GM15510 (cell line): ENCODE results near the gene TOR2A.

ENCODE experiments used
- POLR2A ChIP-seq: IDR thresholded peaks from 3 replicates; pipeline ENCODE4 v1.6.1; 2011; ENCODE audit warnings: borderline replicate concordance; ENCODE audit not compliant: insufficient read length; ENCODE audit errors: extremely low read depth

TOR2A gene

DNA sequence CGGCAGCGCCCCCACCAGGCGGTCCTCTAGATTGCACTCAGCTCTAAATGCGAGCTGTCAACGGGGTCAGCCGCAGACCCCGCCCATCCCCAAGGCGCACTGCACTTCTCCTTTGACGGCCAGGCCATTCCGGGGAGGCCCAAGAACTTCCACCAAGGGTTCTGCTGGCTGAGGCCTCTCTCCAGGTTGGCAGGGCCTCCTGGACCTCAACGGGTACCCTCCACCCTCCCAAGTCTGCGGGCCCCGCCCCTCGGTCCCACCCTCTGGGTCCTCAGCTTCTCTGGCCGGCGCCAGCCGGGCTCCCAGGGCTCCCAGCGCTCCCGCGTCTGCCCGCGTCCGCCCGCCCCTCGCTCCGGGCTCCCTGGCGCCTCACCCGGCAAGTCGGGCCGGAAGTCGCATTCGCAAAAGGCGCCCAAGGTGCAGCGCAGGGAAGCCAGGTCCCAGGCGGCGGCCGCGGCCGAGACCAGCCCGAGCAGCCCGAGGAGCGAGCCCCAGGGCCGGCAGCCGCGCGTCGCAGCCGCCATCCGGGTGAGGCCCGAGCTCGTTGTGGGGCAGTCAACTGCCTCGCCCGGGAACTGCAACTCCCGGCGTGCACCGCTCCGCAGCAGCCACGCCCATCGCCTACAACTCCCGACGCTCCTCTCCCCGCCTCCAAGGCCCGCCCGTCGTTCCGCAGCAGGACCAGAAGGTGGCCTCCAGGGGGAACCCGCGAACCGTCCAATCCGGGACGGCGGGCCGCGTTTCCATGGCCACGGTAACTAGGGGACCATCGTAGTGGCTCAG lies at the start of gene TOR2A:
Gene TOR2A (minus strand): TSS at position 548 of the 783 bp plus-strand sequence. CDS start 24 bp downstream, at position 524.
- TF ChIP-seq POLR2A, result peak; percentile 80

DNA sequence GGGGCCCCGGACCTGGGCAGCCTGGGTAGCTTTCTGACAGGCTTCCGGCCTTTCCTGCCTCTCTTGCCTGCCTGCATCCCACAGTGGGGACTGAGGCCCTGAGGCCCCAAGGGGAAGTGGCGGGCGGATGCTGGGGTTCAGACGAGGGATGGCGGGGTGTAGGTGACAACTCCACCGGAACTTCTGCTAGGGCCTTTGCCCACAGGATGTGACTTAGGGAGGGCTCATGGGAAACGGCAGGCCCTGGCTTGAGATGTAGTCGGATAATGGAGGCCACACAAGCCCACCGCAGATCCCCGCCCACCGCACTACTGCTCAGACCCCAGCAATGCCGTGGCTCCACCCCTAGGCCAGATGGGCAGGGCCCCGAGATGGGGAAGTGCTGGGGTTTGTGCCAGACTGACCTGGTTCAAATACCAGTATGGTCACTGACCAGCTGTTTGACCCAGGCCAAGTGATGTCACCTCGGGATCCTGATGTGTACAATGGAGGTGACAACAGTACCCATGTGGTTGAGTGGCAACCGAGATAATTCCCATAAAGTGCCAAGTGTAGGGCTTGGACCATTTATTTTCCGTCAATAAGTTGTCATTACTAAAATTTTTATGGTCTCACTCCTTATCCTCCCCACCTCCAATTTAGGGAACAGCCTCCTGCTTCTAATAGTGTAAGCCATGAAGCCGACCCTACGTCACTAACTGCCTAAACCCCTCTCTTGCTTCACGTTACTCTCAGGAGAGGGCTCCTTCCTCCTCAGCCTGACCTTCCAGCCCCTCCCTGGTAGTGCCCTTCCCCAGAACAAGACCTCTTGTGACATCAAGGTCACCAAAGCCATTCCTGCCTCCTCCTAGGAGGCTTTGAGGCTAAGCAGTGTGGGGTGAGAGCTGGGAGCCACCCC lies 48.3 kb upstream of the TOR2A start:
- TF ChIP-seq POLR2A, result peak; percentile 49

DNA sequence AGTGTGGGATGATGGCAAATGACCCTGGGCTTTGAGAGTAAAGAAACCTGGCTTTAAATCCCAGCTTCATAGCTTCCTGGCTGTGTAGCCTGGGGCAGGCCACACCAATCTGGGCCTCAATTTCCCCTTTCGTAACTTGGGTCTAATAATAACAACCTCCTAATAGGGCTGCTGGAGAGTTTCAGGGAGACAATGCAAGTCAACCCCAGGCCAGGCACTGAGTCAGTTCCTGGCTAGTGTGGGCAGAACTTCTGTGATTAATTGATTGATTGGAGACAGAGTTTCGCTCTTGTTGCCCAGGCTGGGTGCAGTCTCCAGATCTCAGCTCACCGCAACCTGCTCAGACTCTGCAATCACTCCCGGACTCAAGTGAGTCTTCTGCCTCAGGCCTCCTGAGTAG lies 46.7 kb upstream of the TOR2A start:
- no peak for TF ChIP-seq POLR2A

DNA sequence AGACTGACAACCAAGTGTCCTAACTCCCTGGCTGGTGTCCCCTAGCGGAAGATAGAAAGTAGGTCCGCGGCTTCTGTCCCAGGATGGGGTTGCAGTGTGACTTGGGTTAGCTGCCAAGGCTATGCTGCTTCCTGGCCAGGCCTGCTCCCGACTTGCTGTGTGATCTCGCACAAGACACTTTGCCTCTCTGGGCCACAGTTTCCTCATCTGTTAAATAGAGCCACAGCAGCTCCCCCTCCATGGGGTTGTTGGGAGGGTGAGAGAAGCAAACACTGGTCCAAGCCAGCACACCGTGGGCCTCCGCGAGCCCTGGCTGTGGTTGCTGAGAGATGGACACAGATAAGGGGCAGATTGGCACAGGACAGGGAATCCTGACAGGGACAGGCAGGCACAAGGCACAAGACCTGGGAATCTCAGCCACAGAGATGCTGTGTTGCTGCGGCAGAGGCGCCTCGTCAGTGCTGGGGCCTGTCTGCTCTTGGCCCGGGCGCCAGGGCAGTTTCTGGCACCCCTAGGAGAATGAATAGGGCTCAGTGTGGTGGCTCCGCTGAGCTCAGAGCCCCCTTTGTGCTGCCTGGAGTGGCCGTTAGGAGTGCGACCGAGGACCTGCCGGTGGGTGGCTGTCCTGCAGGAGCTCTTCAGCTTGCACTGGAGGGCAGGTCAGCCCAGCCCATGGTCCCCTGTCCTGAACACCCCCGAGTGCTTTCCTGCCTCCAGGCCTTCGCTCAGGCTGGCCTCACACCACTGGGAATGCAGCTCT lies 45.2 kb upstream of the TOR2A start:
- TF ChIP-seq POLR2A, result no peak

DNA sequence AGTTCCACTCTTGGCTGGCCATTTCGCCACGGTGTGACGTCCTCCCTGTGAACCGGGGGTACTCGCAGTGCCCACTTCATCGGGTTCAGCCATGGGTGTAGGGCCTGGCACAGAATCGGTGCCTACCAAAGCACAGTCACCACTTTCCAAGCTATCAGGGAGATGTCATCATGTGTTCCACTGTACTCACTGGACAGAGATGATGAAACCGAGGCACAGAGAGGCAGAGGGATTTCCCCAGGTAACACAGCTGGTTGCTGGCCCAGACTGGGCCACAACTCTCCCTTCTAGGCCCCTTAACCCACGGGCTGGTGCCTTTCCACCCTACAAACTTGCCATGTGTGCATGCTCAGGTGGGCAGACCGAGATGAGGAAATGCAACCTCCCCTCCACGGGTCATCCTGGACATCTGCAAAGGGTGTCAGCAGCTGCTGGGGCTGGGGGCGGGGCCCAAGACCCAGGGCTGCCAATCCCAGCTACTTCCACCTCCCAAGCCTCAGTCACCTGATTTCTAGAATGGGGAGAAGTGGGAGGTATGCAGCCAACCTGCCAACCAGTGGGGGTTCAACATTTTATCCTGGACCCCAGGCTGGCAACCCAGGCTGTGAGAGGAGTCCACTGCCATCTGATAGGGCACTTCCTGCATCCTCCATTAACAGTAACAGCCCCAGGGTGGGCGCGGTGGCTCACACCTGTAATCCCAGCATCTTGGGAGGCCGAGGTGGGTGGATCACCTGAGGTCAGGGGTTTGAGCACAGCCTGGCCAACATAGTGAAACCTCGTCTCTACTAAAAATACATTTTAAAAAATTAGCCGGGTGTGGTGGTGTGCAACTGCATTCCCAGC lies 44.3 kb upstream of the TOR2A start:
- peak; percentile 61 for TF ChIP-seq POLR2A

DNA sequence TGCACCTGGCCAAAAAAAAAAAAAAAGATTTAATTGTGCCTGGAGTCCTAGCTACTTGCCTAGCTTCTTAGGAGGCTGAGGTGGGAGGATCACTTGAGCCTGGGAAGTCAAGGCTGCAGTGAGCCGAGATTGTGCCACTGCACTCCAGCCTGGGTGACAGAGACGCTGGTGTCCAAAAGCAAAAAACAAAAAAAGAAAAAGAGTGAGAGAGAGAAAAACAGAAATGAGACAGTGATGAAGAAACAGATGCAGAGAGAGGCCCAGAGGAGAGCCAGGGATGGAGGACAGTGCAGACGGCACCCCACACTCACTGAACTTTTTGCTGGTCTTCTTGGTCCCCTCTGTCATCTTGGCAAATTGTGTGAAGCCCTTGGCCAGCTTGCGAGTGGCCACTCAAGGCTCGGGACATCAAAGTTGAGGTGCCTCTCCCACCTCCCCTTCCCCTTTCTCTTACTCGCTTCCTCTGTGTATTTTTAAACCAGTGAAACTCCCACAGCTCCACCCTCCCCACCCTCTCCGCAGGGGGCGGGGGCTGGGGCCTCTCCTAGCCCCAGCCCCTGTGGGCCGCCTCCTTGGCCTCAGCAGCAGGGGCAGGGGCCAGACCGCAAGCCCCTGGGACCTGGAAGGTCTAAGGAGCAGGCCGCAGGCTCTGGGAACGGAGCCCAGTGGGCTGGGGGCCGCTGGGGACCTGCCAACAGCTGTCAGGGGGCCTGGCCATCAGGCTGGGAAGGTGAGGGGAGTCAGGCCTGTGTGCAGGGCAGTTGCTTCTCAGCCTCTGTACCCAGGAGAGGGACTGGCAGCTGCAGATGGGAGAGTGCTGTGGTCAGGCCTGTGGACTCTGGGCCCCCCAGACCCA lies 43.4 kb upstream of the TOR2A start, which contains the start of gene SH2D3C:
Gene SH2D3C (minus strand): TSS at position 387 of the 856 bp plus-strand sequence. CDS start 39 bp downstream, at position 348.
- TF ChIP-seq POLR2A, result peak; percentile 67

DNA sequence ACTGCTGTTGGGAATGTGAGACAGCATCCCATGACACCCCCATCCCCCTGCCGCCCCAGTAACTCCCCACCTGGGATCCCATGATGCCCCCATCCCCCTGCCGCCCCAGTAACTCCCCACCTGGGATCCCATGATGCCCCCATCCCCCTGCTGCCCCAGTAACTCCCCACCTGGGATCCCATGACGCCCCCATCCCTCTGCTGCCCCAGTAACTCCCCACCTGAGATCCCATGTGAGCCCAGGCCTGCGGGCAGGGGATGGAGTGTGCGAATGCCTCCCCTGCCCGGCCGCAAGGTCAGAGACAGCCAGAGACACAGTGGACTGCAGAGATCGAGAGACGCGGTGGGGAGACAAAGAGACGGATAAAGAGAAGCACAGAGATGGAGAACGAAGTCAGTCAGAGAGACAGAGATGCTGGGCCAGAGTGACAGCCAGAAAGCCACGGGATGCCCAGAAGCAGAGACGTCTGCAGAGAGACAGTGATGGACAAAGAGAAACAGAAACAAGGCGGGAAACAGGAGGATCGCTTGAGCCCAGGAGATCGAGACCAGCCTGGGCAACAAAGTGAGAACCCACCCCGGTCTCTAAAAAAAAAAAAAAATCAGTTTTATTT lies 42.4 kb upstream of the TOR2A start:
- TF ChIP-seq POLR2A, result no peak

DNA sequence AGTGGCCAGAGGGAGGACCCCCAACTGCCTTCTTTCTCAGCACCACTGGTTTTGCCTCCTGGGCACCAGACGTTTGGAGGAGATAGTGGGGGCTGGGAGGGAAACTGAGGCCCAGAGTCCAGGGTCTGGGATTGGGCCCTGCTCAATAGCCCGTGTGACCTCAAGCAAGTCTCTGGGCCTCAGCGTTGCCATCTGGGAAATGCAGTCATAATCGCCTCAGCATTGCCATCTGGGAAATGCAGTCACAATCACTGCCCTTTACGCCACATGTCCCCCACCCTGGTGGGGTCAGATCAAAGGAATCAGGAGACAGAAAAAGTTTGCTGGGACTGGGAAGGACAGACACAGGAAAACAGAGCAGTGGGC lies 41.8 kb upstream of the TOR2A start:
- no peak for TF ChIP-seq POLR2A

DNA sequence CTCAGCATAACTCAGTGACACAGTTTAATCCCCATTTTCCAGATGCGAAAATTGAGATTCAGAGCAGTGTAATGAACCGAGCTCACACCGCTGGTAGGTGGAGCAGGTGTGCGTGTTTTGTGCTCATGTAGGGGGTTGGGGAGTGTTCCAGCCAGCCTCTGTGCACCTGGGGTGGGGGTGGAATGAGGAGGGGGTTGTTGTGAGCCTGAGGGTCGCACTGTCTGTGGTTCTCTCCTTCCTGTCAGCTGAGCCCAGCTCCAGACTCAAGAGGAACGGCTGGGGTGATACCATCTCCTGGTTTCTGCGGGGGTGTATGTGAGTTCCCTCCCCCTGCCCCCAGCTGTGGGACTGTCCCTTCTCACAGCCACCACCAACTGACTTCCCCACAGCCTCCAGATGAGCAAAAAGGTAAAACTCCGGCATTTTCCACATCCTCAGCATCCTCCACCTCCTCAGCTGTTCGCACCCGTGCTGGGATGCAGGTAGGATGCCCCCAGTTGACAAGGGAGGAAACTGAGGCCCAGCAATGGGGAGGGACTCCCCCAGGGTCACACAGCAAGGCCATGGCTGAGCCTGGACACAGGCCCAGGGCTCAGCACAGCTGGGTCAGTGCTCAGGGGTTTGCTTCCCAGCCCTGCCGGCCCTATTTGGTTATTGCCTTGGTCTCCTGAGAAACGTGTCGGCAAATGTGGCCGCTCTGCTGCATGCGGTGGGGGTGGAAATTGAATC lies 41.3 kb upstream of the TOR2A start:
- peak; percentile 46 for TF ChIP-seq POLR2A

DNA sequence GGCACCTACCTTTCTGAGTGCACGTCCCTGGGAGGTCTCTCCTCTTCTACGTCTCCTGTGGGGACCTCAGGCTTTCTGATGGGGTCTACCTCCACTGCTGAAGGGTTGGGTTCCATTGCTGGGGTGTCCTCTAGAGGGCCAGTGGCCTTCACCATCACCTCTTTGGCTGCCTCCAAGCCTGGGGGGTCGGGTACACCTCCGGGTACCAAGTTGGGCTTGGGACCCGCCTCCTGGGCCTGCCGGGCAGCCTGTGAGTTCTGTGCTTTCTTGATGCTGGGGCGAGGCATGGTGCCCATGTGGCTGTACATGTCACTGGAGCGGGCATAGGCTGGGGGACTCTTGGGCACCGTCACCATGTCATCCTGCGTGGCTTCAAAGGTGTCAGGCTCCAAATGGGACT lies 38.9 kb upstream of the TOR2A start:
- no peak for TF ChIP-seq POLR2A

DNA sequence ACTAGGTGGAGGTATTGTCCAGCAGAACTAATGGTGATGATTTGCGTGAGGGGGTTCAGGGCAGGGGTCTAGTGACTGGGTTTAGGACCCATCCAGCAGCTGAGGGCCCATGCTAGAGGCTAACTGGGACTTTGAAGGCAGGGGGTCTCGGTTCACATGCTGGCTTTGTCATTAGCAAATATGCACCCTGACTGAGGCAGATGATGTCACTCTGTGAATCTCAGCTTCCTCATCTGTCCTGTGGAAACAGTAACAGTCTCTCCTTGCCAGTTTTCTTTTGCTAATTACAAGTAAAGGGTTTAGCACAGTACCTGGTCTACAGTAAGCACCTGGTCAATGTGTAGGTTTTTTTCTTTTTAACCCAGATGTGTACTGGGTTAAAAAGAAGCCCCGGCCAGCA lies 38.2 kb upstream of the TOR2A start:
- no peak for TF ChIP-seq POLR2A

DNA sequence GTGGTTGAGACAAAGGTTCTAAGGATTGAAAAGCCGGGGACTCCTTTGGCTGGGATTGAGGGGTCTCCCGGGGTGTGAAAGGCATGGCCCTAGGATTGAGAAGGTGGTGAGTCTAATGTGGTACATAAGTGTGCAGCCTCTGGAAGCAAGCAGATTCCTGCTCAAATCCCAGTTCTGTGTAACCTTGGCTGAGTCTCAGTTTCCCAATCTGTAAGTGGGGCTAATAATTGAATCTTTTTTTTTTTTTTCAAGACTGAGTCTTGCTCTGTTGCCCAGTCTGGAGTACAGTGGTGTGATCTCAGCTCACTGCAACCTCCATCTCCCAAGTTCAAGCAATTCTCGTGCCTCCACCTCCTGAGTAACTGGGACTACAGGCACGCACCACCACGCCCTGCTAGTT lies 37.5 kb upstream of the TOR2A start:
- TF ChIP-seq POLR2A, result no peak
